ENCODE data around the gene PECR. TPM values are rescaled to one million over a fixed set of nuclear protein-coding genes. Genes with fewer than 3 reads are reported as not detected.

PECR gene
- total and polyA plus RNA-seq, 2 donors (not counting 1 experiment from before 2014, with no cell fraction given): 9.5 to 16.5 TPM

- intact Hi-C loops (cut with micrococcal nuclease): no loop called here
- Histone ChIP-seq H3K4me1 (ENCODE audit: control insufficient read depth in 2 of 2, insufficient read depth in 2 of 2, low read length in 2 of 2) (no peaks in the 10 kb centered on the region), H3K27ac (ENCODE audit: low read length in 2 of 2) (no peak overlapping the region), H3K79me2 (ENCODE audit: control insufficient read depth, insufficient read depth, low read length) (no peaks in the 10 kb centered on the region), H4K20me1 (ENCODE audit: control insufficient read depth, insufficient read depth, low read length, poor library complexity, severe bottlenecking) (no peaks in the 10 kb centered on the region), H3K4me3 (ENCODE audit: control extremely low read depth in 1 of 5, extremely low read depth in 1 of 5, insufficient read depth in 1 of 5, low read depth in 2 of 5, low read length in 4 of 5) (no peak overlapping the region), H3K9me3 (ENCODE audit: control extremely low read depth in 1 of 3, control insufficient read depth in 2 of 3, insufficient read depth in 1 of 3, low read length in 2 of 3) (no peaks in the 10 kb centered on the region), H3K27me3 (replicated peaks in 1 of 4; ENCODE audit: control extremely low read depth in 1 of 4, control insufficient read depth in 3 of 4, insufficient read depth in 4 of 4, low read length in 3 of 4) (no peaks in the 10 kb centered on the region), H3K4me2 (replicated peaks; ENCODE audit: low read depth, low read length, poor library complexity, severe bottlenecking) (no peak overlapping the region), H3K36me3 (replicated peaks in 1 of 2; ENCODE audit: control extremely low read depth in 1 of 2, control insufficient read depth in 1 of 2, extremely low read depth in 1 of 2, insufficient read depth in 2 of 2, low read length in 1 of 2) (peaks cover 8 to 14% of the 10 kb centered on the region in 2 experiments), H3K9ac (ENCODE audit: low read length) (no peak overlapping the region), H2AFZ (ENCODE audit: insufficient read depth, low read depth, low read length, poor library complexity, severe bottlenecking) (no peak overlapping the region)
- TF ChIP-seq EZH2 (IDR thresholded peaks at IDR 0.05; ENCODE audit: borderline replicate concordance, insufficient read depth, low read depth, low read length, poor library complexity, severe bottlenecking): no peak
- TF ChIP-seq, protein P1, sequence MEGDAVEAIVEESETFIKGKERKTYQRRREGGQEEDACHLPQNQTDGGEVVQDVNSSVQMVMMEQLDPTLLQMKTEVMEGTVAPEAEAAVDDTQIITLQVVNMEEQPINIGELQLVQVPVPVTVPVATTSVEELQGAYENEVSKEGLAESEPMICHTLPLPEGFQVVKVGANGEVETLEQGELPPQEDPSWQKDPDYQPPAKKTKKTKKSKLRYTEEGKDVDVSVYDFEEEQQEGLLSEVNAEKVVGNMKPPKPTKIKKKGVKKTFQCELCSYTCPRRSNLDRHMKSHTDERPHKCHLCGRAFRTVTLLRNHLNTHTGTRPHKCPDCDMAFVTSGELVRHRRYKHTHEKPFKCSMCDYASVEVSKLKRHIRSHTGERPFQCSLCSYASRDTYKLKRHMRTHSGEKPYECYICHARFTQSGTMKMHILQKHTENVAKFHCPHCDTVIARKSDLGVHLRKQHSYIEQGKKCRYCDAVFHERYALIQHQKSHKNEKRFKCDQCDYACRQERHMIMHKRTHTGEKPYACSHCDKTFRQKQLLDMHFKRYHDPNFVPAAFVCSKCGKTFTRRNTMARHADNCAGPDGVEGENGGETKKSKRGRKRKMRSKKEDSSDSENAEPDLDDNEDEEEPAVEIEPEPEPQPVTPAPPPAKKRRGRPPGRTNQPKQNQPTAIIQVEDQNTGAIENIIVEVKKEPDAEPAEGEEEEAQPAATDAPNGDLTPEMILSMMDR (IDR thresholded peaks at IDR 0.05): no peak
- Mint-ChIP-seq H3K27me3 (no peaks in the 10 kb centered on the region), H3K4me3 (no peak overlapping the region), H3K9me3 (ENCODE audit: insufficient read depth) (no peaks in the 10 kb centered on the region), H3K4me1 (no peaks in the 10 kb centered on the region), H3K27ac (no peak overlapping the region)
- ChIA-PET POLR2A (no interaction called here), CTCF (interaction anchor here (0.6 to 1.3 kb wide), 4 partner anchors 13 to 1263 kb away, joined by 3 read pairs; no protein-coding TSS in a partner anchor)
- DNase-seq: no peak
- no CpG with 5 or more reads among the region's 1 CpG for whole genome bisulfite sequencing (ENCODE audit: insufficient coverage)
- ATAC-seq (ENCODE audit: low read depth): no peak
Measured at GRCh38 chr2:216064665-216065064, 16.9 kb downstream of the PECR start.

DNA sequence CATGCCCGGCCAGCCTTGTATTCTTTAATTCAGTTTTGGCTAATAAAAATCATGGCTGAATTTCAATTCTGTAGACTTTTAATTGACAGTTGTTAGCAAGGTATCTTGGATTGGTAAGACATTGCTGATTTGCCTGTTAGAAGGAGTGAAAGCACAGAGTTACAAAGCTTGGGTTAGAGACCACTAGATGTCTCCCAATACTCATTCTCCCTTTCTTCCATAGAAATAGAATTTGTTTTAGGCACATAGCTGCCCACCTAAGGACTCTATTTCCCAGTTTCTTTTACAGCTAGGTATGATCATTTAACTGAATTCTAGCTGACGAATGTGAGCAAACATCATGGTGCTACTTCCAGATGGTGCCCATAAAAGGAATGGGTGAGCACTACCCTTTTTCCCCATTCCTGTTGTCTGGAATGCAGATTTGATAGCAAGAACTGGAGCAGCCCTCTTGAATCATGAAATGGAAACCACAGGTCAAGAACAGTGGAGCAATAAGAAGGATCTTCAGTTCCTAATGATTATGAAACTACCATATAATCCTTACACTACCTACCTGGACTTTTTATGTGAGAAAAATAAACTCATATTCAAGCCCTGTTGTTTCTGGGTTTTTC lies 17.5 kb downstream of the PECR start:
- no peak overlapping the region for H3K4me3 ChIP-seq (ENCODE audit: control extremely low read depth in 1 of 5, extremely low read depth in 1 of 5, insufficient read depth in 1 of 5, low read depth in 2 of 5, low read length in 4 of 5)
- Mint-ChIP-seq H3K9me3 (ENCODE audit: insufficient read depth) (no peaks in the 10 kb centered on the region), H3K27me3 (no peaks in the 10 kb centered on the region), H3K4me1 (peaks cover 4% of the 10 kb centered on the region), H3K4me3 (no peak overlapping the region), H3K27ac (no peak overlapping the region)
- H3K36me3 ChIP-seq (replicated peaks in 1 of 2; ENCODE audit: control extremely low read depth in 1 of 2, control insufficient read depth in 1 of 2, extremely low read depth in 1 of 2, insufficient read depth in 2 of 2, low read length in 1 of 2): peaks cover 8 to 14% of the 10 kb centered on the region in 2 experiments
- POLR2A ChIA-PET: interaction anchor here (0.5 kb wide), 1 partner anchor 13 kb away, joined by 4 read pairs; no protein-coding TSS in a partner anchor
- CTCF ChIA-PET: interaction anchor here (0.9 to 1.3 kb wide), 3 partner anchors 13 to 46 kb away, joined by 3 read pairs; no protein-coding TSS in a partner anchor
- no peaks in the 10 kb centered on the region for H3K9me3 ChIP-seq (ENCODE audit: control extremely low read depth in 1 of 3, control insufficient read depth in 2 of 3, insufficient read depth in 1 of 3, low read length in 2 of 3)
- no peak overlapping the region for H3K9ac ChIP-seq (ENCODE audit: low read length)
- no peaks in the 10 kb centered on the region for H4K20me1 ChIP-seq (ENCODE audit: control insufficient read depth, insufficient read depth, low read length, poor library complexity, severe bottlenecking)
- WGBS (ENCODE audit: insufficient coverage): no CpG with 5 or more reads among the region's 2 CpGs
- H3K4me2 ChIP-seq (replicated peaks; ENCODE audit: low read depth, low read length, poor library complexity, severe bottlenecking): no peak overlapping the region
- intact Hi-C loops (cut with micrococcal nuclease): no loop called here
- no peak overlapping the region for H3K27ac ChIP-seq (ENCODE audit: low read length in 2 of 2)
- DNase-seq (no peak), ATAC-seq (ENCODE audit: low read depth) (no peak)
- TF ChIP-seq EZH2 (IDR thresholded peaks at IDR 0.05; ENCODE audit: borderline replicate concordance, insufficient read depth, low read depth, low read length, poor library complexity, severe bottlenecking): no peak
- TF ChIP-seq, protein P1 (IDR thresholded peaks at IDR 0.05): no peak
- no peak overlapping the region for H2AFZ ChIP-seq (ENCODE audit: insufficient read depth, low read depth, low read length, poor library complexity, severe bottlenecking)
- no peaks in the 10 kb centered on the region for H3K79me2 ChIP-seq (ENCODE audit: control insufficient read depth, insufficient read depth, low read length)
- no peaks in the 10 kb centered on the region for H3K4me1 ChIP-seq (ENCODE audit: control insufficient read depth in 2 of 2, insufficient read depth in 2 of 2, low read length in 2 of 2)
- no peaks in the 10 kb centered on the region for H3K27me3 ChIP-seq (replicated peaks in 1 of 4; ENCODE audit: control extremely low read depth in 1 of 4, control insufficient read depth in 3 of 4, insufficient read depth in 4 of 4, low read length in 3 of 4)

All from B cell (primary cell).